Stimulated activated CD4-positive, alpha-beta T cell treated with anti-CD3 and anti-CD28 coated beads, Interleukin-1b, Interleukin-23, amount 100 ng/mL, for 1 hour (primary cell): ENCODE results near the gene KCNIP3.
"Not testable (repeated sequence)": the region's sequence is repeated elsewhere in the genome, so short reads cannot be mapped to it uniquely, and the experiment has no call there.

ENCODE experiments used
- DNase-seq, 2 donors: peaks; one replicate each; pipeline ENCODE4 v3.0.0-alpha.2; 2020; ENCODE audit warnings: low read depth in 2 of 2

KCNIP3 gene

DNA sequence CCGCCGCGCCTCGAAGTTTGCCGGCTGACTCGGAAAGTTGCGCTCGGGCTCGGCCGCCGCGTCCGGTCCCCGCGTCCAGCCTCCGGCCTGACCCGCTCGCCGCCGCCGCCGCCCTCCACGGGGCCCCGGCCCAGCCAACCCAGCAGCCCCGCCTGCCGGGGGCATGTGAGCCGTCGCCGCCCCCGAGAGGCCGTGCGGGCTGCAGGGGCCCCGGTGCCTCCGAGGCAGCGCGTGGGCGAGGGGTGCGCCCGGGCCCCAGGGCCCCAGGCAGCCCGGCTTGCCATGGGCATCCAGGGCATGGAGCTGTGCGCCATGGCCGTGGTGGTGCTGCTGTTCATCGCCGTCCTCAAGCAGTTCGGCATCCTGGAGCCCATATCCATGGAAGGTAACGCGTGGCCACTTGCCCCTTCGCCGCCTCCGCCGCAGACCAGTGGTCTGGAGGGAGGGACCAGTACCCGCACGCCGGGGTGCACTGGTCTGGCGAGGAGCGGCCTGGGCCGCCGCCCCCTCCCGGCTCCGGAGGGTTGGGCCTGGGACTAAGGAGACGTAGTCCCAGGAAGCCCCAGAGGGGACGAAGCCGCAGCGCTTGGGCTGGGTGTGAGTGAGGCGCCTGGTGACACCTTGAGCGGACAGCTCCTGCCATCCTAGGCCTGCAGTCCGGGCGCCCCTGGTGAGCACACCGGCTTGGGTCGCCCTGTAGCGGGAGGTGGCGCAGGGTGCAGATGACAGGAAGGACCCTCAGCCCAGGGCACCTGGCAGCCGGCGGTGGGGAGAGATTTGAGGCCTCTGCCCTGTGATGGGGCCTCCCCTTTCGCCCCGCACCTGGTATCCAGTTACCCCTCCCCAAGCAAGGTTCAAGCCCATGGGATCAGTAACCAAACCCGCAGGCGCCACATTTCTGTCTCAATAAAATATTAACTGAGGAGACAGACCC is 49.9 kb downstream of the KCNIP3 start:
- no peak for DNase-seq

DNA sequence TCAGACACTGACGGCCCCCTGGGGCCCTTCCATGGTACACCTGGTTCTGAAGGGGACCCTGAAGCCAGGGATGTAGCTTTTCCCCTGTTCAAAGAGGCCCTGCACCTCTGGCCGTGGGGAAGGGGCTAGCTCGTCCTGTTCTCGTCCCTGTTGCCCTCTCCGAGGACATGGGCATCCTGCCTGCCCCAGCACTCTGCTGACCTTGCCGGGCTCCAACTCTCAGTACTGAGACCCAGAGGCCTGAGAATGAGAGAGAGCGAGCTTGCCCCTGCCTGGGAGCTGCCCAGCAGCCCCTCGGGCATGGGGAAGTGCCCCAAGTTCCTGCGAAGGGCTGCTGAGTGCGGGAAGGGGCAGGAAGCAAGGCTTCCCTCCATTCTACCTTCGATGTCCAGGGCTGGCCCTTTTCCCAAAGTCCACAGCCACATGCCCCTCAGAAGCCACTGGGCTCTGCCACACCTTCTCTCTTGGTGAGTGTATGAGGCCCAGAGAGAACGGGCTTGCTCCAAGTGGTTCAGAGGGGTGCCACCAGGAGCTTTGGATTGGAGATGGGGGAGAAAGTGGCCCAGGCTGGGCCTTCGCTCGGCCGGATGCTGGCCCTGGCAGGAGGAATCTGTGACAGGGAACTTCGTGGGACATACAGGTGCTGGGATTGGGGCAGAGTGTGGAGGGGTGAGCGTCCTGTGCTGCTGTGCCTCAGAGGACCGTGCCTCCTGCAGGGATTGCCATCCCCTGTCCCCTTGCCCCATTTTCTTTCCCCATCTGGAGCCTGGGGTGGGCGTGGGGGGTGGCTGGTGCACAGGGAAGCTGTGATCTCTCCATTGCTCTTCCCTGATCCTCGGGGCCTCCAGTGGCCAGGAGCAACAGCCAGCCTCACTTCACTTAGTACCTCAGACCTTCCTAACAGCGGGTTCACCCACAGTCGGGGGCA is 50.8 kb downstream of the KCNIP3 start:
- no peak for DNase-seq

DNA sequence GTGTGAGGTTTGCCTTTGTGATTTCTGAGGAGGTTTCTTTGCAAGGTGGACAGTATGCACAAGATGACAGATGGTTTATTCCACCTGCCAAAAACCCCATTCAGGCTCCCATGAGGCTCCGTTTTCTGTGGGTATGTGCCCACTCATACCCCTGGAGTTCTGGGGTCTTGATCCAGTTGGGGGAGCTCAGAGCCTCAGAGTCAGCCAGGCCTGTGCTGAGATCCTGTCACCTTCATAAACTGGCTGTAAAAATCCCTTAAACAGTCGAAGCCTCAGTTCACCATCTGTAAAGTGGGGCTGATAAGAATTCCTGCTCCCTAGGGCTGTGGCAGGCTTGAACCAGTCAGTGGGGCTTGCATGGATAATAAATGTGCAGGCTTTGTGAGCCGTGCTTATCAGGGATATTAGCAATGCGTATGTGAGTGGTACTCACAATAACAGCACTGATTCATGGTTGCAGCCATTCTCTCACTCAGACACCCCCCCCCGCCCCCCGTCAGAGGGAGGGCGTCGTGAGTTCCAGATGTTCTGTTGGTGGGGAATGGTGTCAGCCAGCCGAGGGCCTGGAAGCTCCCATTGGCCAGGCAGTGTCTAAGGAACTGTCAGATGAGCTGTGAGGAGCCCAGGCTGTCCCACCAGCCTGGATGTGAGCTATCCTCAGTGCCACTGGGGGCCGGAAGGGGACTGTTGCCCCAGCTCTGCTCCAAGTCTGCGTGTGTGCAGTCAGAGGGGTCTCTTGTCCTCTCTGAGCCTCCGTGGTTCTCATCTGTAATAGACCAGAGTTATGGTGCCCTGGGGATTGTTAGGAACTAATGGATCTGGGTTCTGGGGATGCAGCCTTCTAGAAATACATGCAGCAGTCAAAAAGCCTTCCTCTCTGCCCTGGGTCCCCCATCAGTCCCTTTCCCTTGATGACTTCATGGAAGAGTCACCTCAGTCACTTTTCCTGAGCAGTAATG is 51.7 kb downstream of the KCNIP3 start:
- DNase-seq, result no peak

DNA sequence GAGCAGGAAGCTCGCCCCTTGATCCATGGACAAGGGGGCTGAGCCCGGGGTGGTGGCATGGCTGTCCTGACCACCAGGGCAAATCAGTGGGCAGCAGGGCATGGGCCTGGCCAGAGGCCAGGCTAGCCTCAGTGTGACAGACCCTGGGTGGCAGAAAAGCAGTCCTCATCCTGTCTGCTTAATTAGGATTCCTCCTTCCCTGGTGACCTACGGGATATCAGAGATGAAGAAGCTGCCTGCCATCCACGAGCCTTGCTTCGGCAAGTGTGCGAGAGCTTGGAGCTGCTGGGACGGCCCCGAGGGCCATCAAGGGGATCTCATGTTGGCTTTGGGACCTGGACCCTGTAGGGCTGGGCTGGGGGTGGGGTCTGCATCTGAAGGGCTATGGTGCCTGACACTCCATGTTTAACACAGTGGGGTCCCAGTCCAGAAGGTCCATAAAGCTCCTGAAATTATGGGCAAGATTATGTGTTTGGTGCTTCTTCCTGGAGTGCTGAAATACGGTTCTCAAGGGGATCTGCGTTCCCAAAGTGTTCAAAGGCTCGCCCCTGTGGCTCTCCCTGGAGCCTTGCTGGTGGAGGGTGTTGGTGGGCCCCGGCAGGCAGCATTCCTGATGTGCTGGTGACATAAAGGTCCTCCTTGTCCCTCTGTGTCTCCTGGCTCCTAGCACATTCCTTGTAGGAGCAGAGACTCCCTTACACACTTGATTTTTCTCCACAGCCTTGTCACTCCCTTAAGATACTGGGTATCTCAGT is 52.6 kb downstream of the KCNIP3 start:
- DNase-seq, result no peak

DNA sequence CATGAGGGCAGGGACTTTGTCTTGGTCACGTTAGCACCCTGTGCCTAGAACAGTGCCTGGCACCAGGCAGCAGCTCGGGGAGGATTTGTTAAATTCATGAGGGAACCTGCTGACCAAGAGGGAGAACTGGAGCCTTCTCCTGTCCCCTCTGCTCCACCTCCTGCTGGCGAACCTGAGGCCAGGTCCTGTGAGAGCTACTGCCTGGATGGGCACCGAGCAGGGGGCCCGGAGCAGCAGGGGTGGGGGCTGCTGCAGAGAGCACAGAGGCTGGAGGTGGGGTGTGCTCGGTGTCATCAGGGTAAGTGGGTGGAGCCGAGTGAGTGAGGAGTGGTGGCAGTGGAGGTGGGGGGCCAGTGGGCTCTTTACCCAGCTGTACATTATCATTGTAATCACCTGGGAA is 53.2 kb downstream of the KCNIP3 start:
- DNase-seq, result no peak

DNA sequence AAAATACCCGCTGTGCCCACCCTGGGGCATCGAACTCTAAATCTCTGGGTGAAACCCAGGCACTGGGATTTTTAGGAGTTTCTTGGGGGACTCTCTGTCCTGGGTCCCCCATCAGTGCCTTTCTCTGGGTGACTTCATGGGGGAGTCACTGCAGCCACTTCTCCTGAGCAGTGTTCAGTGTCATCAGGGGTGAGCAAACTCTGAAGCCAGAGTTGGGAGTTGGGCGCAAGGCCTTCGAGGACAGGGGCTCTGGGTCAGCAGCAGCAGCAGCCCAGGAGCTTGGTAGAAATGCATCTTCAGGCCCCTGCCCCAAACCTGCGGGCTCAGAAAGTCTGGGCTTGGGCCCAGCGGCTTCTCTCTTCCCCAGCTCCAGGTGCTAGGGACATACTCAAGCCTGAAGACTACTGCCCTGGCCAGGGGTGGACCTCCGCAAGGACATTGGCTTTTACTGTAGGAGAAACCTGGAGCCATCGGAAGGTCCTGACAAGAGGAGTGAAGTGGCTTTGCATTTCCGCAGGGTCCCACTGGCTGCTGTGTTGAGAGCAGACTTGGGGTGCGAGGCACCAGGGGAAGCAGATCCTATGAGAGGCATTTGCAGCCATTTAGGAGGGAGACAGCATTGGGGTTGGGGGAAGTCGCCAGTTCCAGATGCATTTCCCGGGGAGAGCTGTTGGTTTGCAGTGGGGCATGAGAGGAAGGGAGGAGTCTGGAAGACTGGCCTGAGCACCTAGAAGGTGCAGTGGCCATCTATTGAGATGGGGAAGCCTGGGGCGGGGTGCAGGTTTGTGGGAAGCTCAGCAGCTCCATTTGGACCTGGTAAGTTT is 53.8 kb downstream of the KCNIP3 start:
- no peak for DNase-seq

DNA sequence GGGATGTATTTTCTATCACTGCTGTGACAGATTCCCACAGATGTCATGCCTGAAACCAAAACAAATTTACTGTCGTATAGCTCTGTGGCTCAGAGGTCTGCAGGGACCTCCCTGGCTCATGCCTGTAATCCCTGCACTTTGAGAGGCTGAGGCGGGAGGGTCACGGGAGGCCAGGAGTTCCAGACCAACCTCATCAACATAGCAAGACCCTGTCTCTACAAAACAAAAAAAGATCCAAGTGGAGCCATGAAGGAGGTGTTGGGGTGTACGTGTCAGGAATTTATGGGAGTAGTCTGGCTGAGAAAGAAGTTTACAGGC is 54.4 kb downstream of the KCNIP3 start:
- DNase-seq, result no peak

DNA sequence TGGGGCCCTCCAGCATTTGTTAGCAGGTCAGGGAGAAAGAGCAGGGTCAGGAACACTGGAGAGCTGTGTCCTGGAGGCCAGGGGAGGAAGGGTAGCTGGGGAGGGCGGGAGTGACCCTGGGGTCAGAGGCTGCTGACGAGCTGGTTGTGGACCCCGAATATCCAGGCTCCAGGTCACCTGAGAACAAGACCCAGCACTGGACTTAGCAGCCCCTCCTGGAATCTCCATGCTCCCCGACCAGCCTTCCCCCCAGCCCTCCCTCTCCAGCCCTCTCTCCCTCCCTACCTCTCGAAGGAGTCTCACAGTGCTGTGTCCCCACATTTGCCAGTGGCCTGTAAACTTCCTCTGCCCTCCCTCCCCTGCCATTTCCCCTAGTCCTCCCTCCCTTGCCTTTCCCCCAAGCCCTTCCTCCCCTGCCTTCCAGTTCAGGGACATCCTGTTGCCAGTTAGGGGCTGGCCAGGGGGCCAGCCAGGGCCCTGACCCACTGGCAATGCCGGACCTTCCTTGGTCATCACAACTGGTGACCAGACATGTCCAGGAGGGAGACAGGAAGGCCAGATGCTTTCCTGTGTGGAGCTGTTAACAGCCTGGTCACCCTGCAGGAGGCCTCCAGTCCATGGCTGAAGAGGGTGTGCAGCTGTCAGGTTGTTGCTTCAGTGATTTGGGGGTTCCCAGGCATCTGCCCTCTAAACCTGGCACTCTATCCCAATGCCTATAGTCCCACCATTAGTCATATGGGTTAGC is 55.3 kb downstream of the KCNIP3 start:
- DNase-seq, result no peak

DNA sequence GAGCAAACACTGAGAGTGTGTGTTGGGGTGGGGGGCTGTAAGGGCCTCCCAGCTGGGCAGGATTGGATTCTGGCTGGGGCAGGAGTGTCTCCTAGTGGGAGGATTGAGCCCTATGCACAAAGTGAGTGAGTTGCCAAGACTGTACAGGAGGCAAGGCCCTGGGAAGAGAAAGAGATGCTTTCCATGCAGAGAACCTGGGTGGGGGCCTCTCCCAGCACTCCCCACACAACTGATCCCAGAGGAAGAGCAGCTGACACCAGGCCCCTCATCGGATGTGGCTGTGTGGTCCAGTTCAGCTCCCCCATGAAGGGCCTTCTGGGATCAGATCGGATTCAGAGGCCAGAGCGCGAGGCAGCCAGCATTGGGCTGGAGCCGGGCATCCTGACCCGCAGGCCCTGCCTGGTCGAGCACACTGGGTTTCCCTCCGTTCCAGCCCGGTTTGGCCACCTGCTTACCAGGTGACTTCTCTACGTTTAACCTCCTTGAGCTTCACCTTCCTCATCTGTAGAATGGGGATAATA is 56.0 kb downstream of the KCNIP3 start:
- no peak for DNase-seq

DNA sequence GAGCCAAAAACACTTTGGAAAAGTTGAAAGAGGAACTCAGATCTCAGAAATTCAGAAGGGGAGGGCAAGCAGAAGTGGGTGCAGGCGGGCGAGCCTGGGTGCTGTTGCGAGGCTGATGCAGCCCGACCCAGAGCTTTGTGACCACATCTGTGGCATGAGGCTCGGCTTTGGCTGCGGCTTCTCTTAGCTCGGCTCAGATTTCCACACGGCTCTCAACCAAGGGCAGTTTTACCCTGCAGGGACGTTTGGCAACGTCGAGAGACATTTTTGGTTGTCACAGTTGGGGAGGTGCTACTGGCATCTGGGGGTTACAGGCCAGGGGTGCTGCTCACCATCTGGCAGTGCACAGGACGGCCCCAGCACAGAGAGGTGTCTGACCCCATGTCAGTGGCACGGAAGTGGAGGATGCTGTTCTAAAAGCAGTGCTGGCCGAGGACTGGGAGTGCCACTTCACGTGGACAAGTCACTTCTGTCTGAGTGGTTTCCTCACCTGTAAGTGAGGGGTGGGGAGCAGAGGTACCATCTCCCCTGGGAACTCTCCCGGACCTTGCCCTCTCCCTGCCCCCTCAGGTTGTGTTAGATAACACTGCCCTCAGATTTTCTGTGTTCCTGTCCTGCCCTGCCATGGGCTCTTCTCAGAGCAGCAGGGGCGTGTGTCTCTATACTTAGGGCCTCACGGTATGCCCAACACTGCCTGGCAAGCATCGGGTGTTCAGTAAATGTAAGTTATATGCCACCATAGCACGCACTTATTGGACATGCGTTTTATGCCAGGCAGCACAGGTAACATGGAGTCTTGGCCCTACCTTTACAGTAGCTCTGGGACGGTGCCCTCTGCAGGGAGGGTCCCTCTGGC is 56.7 kb downstream of the KCNIP3 start:
- DNase-seq, result no peak

DNA sequence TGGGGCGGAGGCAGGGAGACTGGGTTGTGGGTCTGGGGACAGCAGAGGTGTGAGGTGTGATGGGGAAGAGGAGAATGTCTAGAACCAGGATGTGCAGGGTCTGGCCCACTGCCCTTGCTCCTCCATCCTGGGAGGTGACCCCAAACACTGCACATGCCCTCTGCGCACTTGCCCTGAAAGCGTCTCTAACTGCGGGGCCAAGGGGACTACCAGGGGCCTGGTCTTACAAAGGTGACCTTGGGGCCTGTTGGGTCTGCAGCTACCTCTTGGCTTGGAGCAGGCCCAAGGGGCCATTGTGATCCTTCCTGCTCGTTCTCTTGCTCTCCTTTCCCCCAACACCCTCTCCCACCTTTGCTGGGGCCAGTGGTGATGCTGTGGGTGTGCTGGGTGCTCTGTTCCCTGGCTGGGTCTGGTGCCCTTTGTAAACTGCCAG is 57.3 kb downstream of the KCNIP3 start:
- no peak for DNase-seq

DNA sequence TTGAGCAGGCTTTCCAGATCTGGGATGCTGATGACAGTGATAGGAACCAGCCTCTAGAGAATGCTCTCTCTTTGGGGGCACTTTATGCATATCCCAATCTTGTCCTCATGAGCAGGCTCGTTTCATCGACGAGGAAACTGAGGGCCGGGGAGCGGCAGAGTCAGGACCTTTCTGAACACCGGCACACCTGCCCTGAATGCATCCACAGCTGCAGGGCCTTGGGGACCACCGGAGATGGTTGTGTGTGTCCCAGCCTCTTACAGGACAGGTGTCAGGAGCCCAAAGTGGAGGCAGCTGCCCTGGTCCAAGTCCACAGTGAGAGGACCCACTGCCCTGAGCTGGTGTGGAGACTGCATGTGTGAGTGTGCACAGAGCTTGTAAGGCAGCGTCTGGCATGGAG is 57.8 kb downstream of the KCNIP3 start:
- no peak for DNase-seq

DNA sequence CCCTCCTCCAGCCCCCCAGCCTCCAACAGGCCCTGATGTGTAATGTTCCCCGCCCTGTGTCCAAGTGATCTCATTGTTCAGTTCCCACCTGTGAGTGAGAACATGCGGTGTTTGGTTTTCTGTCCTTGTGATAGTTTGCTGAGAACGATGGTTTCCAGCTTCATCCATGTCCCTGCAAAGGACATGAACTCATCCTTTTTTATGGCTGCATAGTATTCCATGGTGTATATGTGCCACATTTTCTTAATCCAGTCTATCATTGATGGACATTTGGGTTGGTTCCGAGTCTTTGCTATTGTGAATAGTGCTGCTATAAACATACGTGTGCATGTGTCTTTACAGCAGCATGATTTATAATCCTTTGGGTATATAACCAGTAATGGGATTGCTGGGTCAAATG is 58.3 kb downstream of the KCNIP3 start:
- not testable (repeated sequence) for DNase-seq

DNA sequence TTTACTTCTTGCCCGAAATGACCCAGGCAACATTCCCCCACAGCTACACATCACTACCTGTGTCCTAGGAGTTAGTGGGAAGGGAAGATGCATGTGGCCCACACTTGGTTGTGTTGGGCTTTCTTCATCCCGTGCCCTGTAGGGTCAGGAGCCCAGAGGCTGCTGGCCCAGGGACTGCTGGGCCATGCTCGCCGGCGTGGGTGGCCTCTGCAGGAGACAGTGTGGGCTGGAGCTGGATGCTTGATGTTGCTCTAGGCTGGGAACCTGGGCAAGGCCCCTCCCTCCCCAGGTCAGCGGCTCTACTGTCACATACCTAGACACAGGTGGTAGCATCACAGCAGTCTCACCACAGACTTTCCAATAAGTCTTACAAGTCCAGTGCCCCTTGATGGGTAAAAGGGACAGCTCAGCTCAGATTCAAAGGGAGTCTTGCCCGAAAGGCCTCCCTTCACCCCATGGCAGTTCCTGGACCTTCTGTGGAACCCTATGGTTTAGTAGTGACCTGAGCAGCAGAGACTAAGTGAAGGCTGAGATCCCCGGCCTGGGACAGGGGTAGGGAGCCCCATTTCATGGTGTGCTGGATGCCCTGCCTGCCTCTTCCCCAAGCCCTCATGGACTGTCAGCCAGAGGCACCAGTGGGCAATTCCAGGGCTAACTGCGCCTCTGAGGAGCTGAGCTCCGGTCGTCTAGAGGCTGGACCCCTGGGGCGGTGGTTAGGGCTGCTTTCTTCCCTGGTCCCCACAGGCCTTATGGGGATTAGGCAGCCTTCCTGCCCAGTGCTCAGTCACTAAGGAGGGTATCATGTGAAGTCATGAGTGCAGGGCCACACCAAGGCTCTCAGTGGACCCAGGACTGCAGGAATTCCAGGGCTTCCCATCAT is 59.9 kb downstream of the KCNIP3 start:
- DNase-seq, result no peak

DNA sequence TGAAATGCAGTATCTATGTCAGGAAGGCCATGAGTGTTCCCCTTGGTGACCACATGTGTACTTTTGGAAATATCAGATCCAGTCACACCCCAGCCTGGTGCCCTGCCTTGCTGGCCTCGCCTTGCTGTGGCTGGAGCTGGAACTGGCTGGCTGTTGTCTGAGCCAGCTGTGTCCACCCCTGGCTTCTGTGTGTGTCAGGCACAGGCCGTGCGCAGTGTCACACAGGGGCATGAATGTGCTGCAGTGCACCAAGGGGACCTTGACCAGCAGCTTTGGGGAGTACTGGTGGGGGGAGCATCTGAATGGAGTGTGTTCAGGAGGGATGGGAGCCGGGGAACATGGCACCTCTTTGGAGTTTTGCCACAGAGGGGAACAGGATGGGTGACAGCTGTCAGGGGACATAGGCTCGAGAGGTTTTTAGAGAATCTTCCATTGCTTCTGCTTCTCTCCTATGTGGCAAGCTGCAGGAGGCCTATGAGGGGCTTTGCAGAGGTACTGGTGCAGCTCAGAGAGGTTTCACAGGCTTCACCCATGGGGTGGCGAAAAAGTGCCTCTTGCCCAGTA is 60.7 kb downstream of the KCNIP3 start:
- DNase-seq, result no peak

DNA sequence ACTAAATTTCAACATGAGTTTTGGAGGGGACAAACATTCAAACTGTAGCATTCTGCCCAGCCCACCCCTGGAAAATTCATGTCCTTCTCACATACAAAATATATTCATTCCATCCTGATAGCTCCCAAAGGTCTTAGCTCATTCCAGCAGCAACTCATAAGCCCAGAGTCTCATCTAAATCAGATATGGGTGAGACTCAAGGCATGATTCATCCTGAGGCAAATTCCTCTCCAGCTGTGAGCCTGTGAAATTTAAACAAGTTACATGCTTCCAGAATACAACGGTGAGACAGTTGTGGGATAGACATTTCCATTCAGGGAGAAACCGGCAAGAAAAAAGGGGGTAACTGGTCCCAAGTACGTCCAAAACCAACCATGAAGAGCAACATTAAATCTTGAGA is 61.9 kb downstream of the KCNIP3 start:
- no peak for DNase-seq

DNA sequence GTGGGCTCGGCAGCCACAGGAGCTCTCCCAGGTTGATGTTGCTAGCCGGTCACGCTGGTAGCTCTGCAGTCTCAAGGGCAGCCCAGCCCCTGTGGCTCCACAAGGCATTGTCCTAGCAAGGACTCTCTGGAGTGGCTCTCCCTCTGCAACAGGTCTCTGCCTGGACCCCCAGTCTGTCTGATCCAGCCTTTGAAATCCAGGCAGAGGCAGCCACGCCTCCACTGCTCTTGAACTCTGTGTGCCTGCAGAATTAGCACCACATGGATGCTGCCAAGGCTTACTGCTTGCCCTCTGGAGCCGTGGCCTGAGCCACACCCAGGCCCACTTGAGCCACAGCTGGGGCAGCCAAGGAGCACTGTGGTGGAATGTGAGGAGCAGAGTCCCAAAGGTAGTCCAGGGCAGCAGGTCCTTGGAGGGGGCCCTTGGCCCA is 62.4 kb downstream of the KCNIP3 start:
- no peak for DNase-seq
